Putamen (tissue), 1 donor: ENCODE data around the gene NDRG2.
A peak's percentile ranks its signal among the peaks of the same experiment; 100 is the strongest.

Source experiments
- DNase-seq: peaks from one replicate; pipeline ENCODE4 v3.0.0-alpha.2; 2016; ENCODE audit warnings: low spot score

Gene NDRG2

DNA sequence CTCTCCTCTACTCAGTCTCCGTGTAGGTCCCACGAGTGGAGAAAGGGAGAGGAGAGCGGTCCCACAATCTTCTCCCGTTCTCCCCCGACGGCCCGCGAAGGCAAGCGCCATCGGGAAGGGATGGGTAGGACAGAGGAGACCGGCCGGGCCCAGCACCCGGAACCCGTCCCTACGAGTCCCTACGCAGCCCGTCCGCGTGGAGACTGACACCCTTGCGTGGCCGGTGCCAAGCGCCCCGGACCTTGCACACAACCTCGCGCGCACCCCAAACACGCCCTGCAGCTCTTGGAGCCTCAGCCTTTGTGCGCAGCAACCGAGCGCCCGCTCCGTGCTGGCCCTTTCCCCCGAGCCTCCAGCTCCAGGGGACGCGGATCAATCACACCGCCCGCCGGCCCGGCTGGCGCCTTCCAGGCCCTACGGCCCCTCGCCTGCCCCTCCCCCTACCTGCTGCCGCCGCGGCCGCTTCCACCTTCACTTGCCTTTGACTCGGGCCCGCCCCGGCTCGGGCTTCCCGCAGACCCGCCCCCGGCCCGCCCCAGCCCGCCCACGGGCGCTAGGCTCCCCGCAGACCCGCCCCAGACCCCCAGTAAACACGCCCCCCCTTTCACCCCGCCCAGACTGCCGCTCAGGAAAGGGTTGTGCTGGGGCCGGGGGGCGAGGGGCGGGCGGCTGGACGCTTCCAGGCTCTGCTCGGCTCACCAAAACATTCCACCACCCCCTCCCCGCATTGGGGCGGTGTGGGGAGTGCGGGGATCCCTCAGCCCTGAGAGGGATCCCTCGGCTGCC is at the start of gene NDRG2:
NDRG2 (minus strand) TSS at position 477 of the 786 bp plus-strand sequence. CDS start 1,746 bp downstream, outside the sequence.
- DNase-seq: peak; percentile 84

DNA sequence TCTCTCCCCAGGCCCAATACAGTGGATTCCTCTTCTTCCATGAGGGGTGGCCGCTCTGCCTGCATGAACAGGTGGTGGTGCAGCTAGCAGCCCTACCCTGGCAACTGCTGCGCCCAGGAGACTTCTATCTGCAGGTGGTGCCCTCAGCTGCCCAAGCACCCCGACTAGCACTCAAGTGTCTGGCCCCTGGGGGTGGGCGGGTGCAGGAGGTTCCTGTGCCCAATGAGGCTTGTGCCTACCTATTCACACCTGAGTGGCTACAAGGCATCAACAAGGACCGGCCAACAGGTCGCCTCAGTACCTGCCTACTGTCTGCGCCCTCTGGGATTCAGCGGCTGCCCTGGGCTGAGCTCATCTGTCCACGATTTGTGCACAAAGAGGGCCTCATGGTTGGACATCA is 49.1 kb upstream of the NDRG2 start:
- no peak for DNase-seq

DNA sequence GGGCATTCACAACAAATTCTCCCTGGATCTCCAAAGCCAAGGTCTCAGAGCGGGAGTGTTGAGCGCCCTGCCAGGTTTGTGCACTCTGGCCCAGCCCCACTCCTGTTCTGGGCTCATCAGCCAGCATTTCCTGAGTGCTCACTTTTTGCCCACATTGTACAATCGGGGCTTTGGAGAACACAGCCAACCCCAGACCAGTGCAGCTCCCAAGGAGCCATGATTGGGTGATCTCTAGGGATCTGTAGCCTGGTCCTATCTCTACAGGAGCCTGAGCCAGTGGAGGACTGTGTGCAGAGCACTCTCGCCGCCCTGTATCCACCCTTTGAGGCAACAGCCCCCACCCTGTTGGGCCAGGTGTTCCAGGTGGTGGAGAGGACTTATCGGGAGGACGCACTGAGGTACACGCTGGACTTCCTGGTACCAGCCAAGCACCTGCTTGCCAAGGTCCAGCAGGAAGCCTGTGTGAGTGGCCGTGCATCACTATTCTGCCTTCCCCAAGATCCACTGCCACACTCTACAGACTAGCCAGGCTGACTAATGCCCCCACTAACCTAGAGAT is 48.0 kb upstream of the NDRG2 start:
- DNase-seq: no peak

DNA sequence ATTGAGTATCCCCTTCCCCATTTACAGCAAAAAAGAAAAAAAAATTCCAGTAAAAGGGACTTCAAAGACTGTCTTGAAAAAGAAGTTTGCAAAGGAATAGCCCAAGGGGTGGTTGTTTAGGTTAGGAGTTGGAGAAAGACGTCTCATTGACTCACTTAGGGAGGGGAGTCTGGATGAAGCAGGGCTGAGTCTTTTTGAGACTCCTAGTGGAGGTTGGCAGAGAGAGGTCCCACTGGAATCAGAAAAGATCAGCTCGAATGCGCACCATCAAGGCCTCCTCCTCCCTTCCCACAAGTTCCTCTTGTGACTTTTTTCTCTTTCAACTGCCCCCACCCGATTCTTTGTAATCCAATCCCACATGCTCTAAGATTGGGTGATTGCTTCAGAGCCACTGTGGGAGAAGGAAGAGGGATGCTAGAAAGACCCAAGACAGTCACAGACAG is 47.2 kb upstream of the NDRG2 start:
- no peak for DNase-seq

DNA sequence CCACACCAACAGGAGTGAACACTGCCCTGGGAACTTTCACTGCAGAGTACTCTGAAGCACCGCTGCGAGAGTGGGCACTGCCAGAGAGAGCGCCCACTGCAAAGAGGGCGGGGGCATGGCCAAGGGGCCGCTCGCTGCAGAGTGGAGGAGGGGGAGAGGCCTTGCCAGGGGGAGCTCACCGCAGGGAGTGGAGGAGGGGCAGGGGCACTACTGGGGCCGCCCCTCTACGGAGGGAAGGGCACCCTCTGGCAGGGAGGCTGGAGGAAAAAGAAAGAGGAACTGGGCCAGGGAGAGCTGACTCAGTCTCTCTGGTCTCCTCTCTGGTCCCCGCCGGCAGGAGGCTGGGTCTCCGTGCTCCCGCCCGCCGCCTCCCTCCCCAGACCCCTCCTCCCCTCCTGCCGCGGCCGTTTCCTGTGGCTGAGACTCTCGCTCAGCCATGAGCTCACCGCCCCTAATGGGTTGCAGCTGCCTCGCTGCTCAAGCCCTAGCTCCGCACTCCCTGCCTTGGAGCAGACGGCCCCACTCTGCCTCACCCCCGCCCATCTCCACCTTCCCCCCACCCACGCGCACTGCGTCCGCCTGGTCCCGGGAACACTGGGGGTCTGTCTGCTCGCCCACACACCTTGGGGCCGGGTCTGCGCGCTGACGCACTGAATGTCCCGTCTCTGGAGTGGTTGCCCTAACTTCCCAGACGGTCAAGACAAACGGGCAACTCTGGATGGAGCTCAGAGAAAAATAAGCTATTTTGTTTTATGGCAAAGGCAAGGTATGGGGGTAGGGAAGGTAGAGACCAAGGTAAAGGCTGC is 46.6 kb upstream of the NDRG2 start:
- peak; percentile 80 for DNase-seq

DNA sequence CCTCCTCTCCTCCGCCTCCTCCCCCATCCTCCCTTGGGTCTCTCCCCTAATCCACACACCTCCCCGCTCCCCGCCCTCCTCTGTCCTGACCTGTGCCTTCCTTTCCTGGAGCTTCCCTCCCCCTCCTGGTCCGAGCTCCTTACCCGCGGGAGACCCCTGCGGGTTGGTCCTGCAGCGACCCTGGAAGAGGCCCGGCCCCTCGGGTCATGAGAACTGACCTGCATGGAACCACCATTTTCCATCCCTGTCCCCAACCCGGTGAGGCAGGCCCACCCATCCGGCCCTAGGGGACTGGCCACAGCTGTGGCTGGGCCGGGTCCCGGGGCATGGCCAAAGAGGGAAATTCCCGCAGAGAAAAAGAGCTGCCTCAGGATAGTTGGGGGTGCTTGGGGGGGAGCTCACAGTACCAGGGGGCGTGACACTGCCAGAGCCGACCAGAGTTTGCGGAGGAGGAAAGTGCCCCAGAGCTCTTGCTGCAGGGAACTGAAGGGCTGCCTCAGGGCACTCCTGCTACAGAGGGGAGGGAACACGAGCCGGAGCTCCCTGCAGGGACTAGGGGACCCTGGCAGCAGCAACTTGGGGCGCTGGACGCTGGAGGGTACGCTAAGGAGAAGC is 45.9 kb upstream of the NDRG2 start:
- peak; percentile 39 for DNase-seq

DNA sequence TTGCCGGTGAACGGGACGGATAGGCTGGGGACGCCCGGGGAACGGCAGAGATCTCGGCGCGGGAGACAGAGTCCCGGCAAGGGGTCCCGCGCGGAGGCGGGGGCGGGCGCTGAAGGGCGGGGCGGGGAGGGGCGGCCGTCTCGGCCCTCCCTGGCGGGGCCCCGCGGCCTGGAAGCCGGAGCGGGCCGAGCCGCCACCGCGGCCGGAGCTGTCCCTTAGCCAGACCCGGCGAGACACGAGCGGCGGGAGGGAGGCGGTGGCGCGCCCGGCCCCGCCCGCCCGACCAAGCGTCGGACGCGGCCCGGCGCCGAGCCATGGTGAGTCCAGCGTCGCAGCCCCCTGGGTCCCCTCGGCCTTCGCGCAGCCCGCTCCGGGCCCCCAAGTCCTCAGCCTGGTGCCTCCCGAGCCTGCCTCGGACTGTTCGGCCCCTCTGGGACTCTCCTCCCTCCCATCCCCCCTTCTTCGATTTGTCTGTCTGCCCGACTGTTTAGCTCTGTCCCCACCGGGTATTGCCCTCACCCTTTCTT is 45.3 kb upstream of the NDRG2 start, which contains the start of gene ARHGEF40:
ARHGEF40 (plus strand) TSS at position 222 of the 527 bp plus-strand sequence; CDS start at position 315, 93 bp downstream.
- DNase-seq: peak; percentile 84

DNA sequence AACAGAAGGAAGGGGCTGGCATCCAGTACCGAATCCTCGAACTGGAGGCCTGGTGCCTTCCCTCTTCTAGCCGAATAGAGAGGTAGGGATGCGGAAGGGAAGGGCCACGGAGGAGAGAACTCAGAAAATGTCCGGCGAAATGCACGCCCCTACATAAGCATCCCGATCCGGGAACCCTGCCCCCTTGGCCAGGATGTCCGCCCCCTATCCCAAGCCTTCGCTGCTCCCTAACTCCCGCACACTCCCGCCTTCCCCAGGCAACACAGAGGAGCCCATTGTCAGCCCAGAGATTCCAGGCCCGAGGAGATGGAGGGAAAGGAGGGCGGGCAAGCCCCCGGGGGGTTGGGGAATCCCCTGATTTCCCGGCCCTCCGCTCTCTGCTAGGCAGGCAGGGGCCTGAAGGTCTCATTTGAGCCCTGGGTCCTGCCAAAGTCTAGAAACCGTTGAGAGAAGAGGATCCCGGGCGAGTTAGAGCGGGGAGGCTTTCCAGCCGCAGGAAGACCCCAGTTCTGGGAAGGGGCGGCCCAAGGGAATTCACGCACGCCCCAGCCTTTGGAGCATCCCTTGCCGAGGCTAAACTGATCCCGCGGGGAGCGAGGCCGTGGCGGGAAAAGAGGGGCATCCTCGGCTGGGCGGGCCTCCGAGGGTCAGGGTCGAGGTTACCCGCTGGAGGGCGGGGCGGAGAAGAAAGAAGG is 44.7 kb upstream of the NDRG2 start:
- DNase-seq: peak; percentile 84

DNA sequence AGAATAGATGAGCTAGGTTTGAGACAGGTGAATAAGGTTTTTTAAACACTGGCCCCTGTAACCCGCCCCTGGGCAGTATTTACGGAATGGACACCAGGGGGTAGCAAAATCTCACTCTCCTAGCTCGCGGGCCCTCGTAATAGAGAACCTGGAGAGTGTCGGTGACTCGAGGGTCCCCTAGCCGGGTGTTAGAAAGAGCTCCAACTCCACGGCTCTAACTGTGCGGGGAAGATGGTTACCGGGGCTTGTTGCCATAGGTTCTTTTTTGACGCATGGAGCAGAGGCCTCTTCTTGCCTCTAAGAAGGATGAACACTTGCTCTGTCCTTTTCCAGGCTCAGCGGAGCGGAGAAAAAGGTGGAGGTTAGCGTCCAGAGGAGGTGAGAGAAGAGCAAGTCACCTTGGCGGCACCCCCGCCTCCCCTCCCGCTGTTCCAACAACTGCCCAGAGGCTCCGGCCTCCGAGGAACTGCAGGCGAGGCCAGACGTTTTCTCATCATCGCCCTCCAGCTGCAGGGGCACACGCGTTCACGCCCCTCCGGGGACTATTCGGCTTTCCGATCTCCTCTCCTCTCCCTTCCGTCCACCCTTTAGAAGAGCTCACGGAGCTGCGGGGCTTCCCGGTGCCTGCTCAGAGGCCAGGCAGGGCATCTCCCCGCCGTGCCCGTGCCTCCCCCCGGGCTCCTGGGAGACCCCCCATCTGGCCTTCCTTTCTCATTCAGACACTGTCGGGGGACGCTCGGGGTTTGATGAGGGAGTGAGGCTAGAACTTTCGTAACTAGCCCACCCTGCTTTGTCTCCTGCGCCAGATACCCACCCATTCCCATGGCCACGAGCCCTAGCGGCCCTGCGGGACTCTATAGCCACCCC is 43.9 kb upstream of the NDRG2 start:
- peak; percentile 45 for DNase-seq

DNA sequence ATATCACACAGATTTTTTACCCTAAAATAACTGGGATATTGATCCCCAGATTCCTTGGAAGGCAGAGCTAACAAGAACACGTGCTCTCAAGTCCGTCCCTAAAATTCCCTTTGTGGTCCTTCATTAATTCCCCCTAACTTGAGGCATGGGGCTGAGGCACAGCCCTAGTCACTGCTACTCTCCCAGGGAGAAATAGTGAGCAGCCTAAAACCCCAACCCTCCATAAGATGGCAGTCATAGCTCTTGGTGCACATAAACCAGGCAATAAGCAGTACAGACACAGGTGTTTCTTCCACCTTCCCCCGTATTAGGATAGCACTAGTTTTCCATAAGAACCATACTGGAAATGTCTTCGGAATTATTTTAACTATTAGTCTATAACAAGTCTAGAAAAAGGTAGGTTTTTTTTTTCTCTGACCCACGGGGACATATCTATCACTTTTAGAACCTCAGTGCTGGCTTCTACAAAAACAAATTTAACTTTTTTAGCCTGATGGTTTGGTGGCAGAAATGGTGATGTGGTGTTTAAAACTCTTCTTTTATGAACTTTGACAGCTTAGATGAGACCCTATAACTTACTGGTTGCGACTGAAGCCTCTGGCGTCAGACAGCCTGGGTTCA is 42.1 kb upstream of the NDRG2 start:
- no peak for DNase-seq

DNA sequence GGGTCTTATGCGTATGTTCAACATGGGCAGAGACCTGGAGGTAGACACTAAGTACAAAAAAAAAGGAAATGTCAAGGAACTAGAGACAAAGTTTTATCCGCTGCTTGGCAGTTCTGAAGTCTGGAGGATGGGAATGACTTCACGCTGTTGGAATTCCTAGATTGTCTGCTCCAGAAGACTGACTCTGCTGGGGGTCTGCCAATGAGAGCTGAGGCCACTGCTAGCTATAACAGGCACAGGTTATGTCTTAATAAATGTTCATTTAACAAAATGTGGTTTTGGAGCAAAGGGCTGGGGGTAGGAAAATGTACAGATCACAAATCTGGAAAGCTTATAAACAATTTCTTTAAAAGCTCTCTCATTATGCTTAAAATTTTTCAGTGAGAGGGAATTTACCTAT is 38.6 kb upstream of the NDRG2 start:
- no peak for DNase-seq

DNA sequence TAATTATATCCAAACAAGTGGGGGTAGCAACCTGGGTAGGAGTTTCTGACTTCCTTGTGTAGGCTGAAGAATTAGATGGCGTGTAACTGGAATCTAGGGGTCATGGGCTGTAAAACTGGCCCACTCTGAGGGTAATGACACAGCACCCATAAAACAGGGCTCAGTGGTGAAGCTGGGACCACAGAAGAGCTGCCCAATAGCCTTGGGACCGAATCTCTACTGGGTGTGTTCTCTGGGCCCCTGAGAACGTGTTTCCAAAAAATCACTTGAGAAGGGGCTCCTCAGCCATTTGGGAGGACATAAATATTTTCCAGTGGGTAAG is 36.4 kb upstream of the NDRG2 start:
- DNase-seq: no peak

DNA sequence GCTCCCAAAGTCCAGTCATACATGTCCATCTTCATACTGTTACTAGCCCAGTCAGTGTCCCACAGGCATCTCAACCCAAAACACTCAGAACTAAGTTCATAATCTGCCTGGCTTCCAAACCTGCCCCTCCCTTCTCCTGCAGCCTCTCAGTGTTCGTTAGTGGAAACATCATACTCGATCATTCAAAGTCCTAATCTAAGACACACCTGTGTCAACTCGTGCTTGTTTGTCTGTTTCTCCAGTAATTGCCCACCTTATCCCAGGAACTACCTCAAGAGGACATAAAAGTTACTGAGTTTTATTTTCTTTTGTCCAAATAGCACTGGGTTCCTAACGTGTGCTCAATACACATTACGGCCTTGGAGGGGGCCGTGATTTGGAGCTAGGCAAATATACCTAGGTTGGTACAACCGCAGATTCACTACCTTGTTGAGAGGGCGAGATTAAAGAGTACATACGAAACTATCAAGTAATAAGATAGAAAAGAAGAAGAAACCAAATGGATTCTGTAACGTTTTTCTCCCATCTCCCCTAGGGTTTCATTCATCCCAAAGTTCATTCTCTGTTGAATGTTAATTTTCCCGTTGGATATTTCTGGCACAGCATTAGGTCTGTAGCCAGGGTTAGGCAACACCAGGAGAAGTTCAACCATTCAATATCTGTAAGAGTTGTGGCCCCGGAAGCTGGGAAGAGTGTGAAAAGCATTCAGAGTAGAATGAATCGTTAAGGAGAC is 35.9 kb upstream of the NDRG2 start:
- no peak for DNase-seq

DNA sequence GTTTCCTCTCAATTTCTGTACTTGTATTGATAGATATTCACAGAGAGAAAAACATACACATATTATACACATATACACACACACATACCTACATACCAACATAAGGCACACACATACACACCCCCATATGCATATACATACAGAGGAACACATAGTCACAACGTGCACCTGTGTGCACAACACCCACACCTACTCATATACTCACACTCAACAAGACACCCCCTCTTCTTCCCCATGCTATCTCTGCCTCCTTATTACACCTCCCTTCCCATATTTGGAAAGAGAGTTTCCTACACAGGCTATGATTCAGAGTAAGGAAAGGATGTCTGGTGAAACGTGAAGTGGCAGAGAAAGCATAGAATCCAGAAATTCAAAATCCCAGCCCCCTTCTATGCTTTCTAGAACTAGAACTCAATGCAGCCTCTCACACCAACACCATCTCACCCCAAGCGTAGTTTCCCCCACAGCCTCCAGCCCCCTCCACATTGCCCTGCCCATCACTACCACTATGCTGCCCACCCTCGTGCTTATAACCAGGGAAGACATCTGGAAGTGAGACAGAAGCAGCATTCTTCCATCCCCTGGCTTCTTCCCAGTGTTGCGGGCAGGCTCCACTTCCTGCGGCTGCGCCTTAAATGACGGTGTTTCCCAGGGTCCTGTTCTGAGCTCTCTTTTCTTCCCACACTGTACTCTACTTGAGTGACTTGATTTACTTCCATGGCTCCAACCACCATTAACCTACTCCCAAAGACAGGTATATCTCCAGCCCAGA is 35.2 kb upstream of the NDRG2 start:
- no peak for DNase-seq

DNA sequence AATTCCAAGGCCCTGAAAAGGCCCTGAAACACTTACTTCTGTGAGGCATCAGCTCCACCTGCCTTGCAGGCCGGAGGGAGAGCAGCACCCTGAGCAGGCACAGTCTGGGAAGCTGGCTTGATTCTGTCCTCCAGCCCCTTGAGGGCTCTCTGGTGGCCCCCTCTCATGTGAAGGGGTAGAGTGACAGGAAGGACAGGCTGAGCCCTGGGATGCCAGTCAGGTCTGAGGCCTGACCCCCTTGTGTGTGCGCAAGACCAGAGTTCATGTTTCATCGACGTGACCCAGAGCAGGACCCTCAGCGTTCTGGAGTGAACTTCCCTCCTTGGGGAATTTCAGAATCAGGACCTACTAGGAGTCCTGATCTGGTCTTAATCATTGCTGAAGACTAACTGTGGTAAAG is 34.0 kb upstream of the NDRG2 start:
- no peak for DNase-seq

DNA sequence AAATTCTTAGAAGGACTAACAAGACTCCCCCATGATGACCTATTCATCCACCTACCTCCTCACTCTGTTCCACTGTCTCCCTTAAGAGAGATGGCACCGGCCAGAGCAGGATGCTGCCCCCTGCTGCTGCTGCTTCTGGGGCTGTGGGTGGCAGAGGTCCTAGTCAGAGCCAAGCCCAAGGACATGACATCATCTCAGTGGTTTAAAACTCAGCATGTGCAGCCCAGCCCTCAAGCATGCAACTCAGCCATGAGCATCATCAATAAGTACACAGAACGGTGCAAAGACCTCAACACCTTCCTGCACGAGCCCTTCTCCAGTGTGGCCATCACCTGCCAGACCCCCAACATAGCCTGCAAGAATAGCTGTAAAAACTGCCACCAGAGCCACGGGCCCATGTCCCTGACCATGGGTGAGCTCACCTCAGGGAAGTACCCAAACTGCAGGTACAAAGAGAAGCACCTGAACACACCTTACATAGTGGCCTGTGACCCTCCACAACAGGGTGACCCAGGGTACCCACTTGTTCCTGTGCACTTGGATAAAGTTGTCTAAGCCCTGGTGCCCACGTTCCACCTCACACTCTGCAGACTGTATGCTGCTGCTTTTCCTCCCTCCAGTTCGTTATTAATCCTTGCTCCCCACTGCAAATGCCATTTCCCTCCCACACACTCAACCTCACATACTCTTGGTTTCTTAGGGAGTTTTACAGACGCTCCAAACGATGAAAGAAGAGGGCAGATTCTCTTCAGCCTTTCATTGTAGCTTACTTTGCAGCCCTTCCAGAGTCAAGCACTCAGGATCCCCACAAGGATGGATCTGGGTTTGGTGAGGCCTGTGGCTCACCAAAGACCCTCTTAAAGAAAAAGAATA is 33.2 kb upstream of the NDRG2 start, which contains the start of gene RNASE8:
RNASE8 (plus strand) TSS at position 20 of the 873 bp plus-strand sequence; CDS start at position 91, 71 bp downstream.
- no peak for DNase-seq

DNA sequence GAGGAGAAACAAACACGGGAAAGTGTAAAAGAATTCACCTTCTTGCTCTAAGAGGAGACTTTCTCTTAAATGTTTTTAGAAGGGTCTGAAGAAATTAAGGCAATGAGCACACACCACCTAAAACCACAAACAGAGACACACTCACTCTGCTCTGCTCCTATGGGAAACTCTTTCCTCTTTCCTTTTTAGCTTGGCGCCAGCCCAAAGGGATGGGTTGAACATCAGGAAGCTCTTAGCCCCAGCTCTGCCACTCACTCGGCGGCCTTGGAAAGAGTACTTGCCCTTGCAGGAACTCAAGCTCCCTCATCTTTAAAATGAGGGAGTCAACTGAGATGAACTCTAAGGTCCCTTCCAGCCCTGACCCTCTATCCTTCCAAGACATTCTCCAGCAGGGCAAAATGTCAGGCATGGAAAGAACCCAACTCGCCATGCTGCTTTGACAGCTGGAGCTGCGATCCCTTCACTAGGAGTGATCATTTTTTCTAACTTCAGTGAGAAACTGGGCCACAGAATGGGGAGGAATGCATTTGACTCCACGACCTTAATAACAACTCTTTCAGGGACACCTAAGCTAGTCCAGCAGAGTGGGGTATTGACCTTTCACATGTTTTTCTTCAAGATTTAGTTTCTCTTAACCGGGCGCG is 31.8 kb upstream of the NDRG2 start:
- no peak for DNase-seq
